H1 (cell line): ENCODE results near the gene IFIT2. TPM values are rescaled to one million over a fixed set of nuclear protein-coding genes. Genes with fewer than 3 reads are reported as not detected.

Experiments used
- CTCF ChIP-seq, 3 experiments: IDR thresholded peaks; 1 replicate in 2 of 3; 2 replicates in 1 of 3; pipeline versions ENCODE4 v1.5.1 to v1.6.1; 2011; ENCODE audit warnings: low read length in 3 of 3, mild to moderate bottlenecking in 3 of 3, inconsistent platforms in 2 of 3, low read depth in 1 of 3, moderate library complexity in 1 of 3; ENCODE audit not compliant: insufficient read depth in 1 of 3; ENCODE audit errors: control extremely low read depth in 1 of 3
- FOSL1 ChIP-seq: IDR thresholded peaks from 2 replicates; pipeline ENCODE4 v1.6.1; 2011; ENCODE audit warnings: mild to moderate bottlenecking, low read depth, low read length, moderate library complexity; ENCODE audit not compliant: insufficient read depth
- SP4 ChIP-seq: IDR thresholded peaks from 2 replicates; pipeline ENCODE4 v1.6.1; 2012; ENCODE audit warnings: low read length, inconsistent platforms
- TBP ChIP-seq: IDR thresholded peaks from 2 replicates; pipeline ENCODE4 v1.6.1; 2011; ENCODE audit warnings: low read depth, low read length, improper control_type of control experiment
- polyA plus RNA-seq, 7 experiments: library from polyadenylated mRNA; depleted of rRNA in 3 of 7; stranded (reverse) in 5 of 7; unstranded in 2 of 7; fragments of >200 nt in 5 of 7; fragments of 200-250 nt in 2 of 7; gene quantifications; 1 replicate in 5 of 7; 2 replicates in 1 of 7; 4 replicates in 1 of 7; pipeline versions ENCODE4 v1.2.1 to v1.2.3, GENCODE V29; 2011 to 2013; ENCODE audit warnings: missing spikeins in 2 of 7, mixed read lengths in 2 of 7
- total RNA-seq: library from RNA; stranded (reverse); fragmentation: NEBNext Ultra II Directional; extraction: Animal tissue kit (Norgen Biotek cat#: 25700); gene quantifications from 2 replicates; pipeline ENCODE4 v1.2.1, GENCODE V29; 2021

The IFIT2 gene
- total and polyA plus RNA-seq, 2 of the 8 experiments (the other 6 are each of a cell fraction or from before 2014, with no cell fraction given): 0.03 to 0.35 TPM

- TF ChIP-seq SP4 (no peak), TBP (no peak), CTCF (IDR thresholded peaks at IDR 0.05; ENCODE audit: control extremely low read depth in 1 of 3, insufficient read depth in 1 of 3, low read depth in 1 of 3, low read length in 3 of 3) (no peak), FOSL1 (no peak)
These were observed 56.1 kb downstream of the IFIT2 start (continued) for GRCh38 chr10:89357975-89358374.

Other genes with a start within 250 kb of the IFIT2 start
- 0.56 TPM in 1 of 2 replicates, not detected in the other for gene CH25H, start 94.7 kb upstream of the IFIT2 start, total RNA-seq
- 1.3 and 1.6 TPM in 2 replicates for gene CH25H, start 94.7 kb upstream of the IFIT2 start, polyA plus RNA-seq (2011; rRNA removed)
- 32.4 and 35.6 TPM in 2 replicates for gene LIPA, start 50.3 kb upstream of the IFIT2 start, total RNA-seq
- 10.6 and 18.1 TPM in 2 replicates for gene LIPA, start 50.3 kb upstream of the IFIT2 start, polyA plus RNA-seq (2011; rRNA removed)
- gene IFIT3, start 26.0 kb downstream of the IFIT2 start, total RNA-seq: 0.57 and 0.84 TPM in 2 replicates
- 0.05 and 0.12 TPM in 2 replicates for gene IFIT3, start 26.0 kb downstream of the IFIT2 start, polyA plus RNA-seq (2011; rRNA removed)
- not detected in 2 replicates for gene IFIT1B, start 76.0 kb downstream of the IFIT2 start, total RNA-seq
- gene IFIT1B, start 76.0 kb downstream of the IFIT2 start, polyA plus RNA-seq (2011; rRNA removed): not detected in 2 replicates
- gene IFIT1, start 90.6 kb downstream of the IFIT2 start, total RNA-seq: 1.5 and 1.8 TPM in 2 replicates
- gene IFIT1, start 90.6 kb downstream of the IFIT2 start, polyA plus RNA-seq (2011; rRNA removed): 0.36 and 0.94 TPM in 2 replicates
- 2.6 TPM in 2 replicates for gene IFIT5, start 112.5 kb downstream of the IFIT2 start, total RNA-seq
- 0.55 and 0.94 TPM in 2 replicates for gene IFIT5, start 112.5 kb downstream of the IFIT2 start, polyA plus RNA-seq (2011; rRNA removed)
- gene SLC16A12, start 233.5 kb downstream of the IFIT2 start, total RNA-seq: 1.6 and 2.0 TPM in 2 replicates
- 0.89 and 1.9 TPM in 2 replicates for gene SLC16A12, start 233.5 kb downstream of the IFIT2 start, polyA plus RNA-seq (2011; rRNA removed)